GM11168 (cell line): ENCODE data around the gene PLK3.
"Not testable (repeated sequence)": the region's sequence is repeated elsewhere in the genome, so short reads cannot be mapped to it uniquely, and the experiment has no call there.

ENCODE experiments used
- in situ Hi-C: fragments of 300-500 bp; cut with MboI; formaldehyde crosslinking; loops from one replicate; pipeline ENCODE4 v1.12.0; 2022; ENCODE audit warnings: low sequenced_read_pairs; ENCODE audit not compliant: unreplicated experiment

PLK3 gene

GRCh38 chr1:44808063-44808937, 8.1 kb downstream of the PLK3 start, which contains the start of gene BTBD19:
BTBD19 (plus strand) TSS chr1:44808523; CDS start chr1:44808821, 298 bp downstream.
- in situ Hi-C loops = no loop called here

GRCh38 chr1:44808938-44809917, 9.1 kb downstream of the PLK3 start:
- in situ Hi-C loops = no loop called here

- in situ Hi-C loops = no loop called here
These were observed 10.1 kb downstream of the PLK3 start for GRCh38 chr1:44810101-44810761.

GRCh38 chr1:44810762-44811105, 10.6 kb downstream of the PLK3 start:
- in situ Hi-C loops = not testable (repeated sequence)

- in situ Hi-C loops = no loop called here
These were observed 11.1 kb downstream of the PLK3 start for GRCh38 chr1:44811234-44811633.

GRCh38 chr1:44812822-44813543, 12.8 kb downstream of the PLK3 start:
- in situ Hi-C loops = no loop called here

- in situ Hi-C loops = not testable (repeated sequence)
These were observed 15.7 kb downstream of the PLK3 start for GRCh38 chr1:44815926-44816325.

GRCh38 chr1:44817307-44817706, 17.1 kb downstream of the PLK3 start:
- in situ Hi-C loops = no loop called here

- in situ Hi-C loops = no loop called here
These were observed 17.8 kb downstream of the PLK3 start for GRCh38 chr1:44817771-44818495.

- in situ Hi-C loops = no loop called here
These were observed 19.0 kb downstream of the PLK3 start for GRCh38 chr1:44819196-44819607.

- in situ Hi-C loops = no loop called here
These were observed 19.6 kb downstream of the PLK3 start for GRCh38 chr1:44819608-44820327.

GRCh38 chr1:44820328-44821239, 20.4 kb downstream of the PLK3 start:
- in situ Hi-C loops = no loop called here

- in situ Hi-C loops = no loop called here
These were observed 21.1 kb downstream of the PLK3 start for GRCh38 chr1:44821240-44821715.

- in situ Hi-C loops = no loop called here
These were observed 22.0 kb downstream of the PLK3 start for GRCh38 chr1:44822131-44822701.

- in situ Hi-C loops = no loop called here
These were observed 22.8 kb downstream of the PLK3 start for GRCh38 chr1:44822981-44823451.

- in situ Hi-C loops = not testable (repeated sequence)
These were observed 24.2 kb downstream of the PLK3 start for GRCh38 chr1:44824392-44824791.
